DOHH2 (cell line): Measurements from ENCODE around the gene UNC5B.
A peak's percentile ranks its signal among the peaks of the same experiment; 100 is the strongest.

Source experiments
- EZH2phosphoT487 ChIP-seq: fragments of 200-600 bp; sonication (generic); IDR thresholded peaks from 2 replicates; pipeline ENCODE4 v1.6.1; 2017; ENCODE audit warnings: borderline replicate concordance, mild to moderate bottlenecking, antibody characterized with exemption, low read length, moderate library complexity, mixed read lengths
- TF ChIP-seq, protein P1 (sequence below): fragments of 200-600 bp; sonication (generic); IDR thresholded peaks from one replicate; pipeline ENCODE4 v1.5.1; 2014; ENCODE audit warnings: antibody characterized with exemption, mild to moderate bottlenecking, low read depth, low read length; ENCODE audit not compliant: poor library complexity, severe bottlenecking

DNA sequence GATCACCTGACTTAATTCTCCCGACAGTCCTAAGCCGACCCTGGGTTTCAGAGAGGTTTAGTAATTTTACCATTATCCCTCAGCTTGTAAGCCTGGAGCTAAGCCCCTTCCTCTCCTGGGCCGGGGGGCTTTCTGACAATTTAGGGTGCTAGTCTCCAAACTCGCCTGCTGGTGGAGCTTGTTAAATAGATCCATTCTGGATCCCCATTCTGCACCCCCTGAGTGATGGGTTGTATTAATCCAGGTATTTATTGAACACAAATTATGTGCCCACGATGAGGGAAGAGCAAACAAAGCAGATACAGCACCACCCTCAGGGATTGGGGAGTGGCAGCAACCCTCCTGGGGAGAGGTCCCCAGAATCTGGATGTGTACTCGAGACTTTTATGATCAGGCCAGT, 105.4 kb downstream of the UNC5B start:
- TF ChIP-seq, protein P1, sequence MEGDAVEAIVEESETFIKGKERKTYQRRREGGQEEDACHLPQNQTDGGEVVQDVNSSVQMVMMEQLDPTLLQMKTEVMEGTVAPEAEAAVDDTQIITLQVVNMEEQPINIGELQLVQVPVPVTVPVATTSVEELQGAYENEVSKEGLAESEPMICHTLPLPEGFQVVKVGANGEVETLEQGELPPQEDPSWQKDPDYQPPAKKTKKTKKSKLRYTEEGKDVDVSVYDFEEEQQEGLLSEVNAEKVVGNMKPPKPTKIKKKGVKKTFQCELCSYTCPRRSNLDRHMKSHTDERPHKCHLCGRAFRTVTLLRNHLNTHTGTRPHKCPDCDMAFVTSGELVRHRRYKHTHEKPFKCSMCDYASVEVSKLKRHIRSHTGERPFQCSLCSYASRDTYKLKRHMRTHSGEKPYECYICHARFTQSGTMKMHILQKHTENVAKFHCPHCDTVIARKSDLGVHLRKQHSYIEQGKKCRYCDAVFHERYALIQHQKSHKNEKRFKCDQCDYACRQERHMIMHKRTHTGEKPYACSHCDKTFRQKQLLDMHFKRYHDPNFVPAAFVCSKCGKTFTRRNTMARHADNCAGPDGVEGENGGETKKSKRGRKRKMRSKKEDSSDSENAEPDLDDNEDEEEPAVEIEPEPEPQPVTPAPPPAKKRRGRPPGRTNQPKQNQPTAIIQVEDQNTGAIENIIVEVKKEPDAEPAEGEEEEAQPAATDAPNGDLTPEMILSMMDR = peak; percentile 26
- TF ChIP-seq EZH2phosphoT487 = no peak
